Putamen (tissue), 1 donor: ENCODE data around the gene CACNA1D.

Experiments used
- DNase-seq: peaks from one replicate; pipeline ENCODE4 v3.0.0-alpha.2; 2016; ENCODE audit warnings: low spot score

The CACNA1D gene

DNA sequence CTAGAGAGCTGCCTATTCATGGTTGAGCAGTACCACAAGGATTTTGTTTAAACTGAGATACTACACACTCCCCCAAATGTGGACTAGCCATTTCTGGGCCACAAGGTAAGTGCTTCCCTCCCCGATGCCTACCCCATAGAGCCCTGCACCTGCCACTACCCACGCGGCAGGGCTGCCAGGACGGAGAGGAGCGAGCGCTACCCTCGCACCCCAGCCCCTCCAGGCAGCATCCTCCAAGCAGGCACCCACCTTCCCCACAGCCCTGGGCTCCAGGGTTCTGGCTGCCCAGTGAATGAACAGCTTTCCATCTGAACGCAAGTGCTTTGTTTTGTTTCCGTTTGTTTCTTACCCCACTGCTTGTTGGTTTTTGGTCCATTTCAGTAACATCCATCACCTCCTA lies 292.6 kb downstream of the CACNA1D start:
- no peak for DNase-seq

DNA sequence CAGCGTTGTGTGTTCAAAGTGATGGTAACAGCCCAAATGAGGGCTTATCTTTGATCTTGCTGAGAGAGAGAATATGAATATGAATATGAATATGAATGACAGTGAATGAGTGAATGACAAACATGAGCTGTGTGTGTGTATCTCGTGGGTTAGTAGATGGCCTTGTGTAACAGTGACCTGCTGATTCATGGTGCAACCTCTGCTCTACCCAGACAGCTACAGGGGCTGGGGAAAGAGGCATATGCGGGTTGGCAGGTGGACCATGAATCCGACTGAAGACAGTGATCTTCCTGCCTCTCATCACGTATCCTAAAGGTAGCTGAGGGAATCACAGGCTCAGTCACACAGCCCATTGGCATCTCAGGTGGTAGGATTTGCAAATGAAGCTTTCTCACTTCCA lies 293.6 kb downstream of the CACNA1D start:
- DNase-seq = no peak

DNA sequence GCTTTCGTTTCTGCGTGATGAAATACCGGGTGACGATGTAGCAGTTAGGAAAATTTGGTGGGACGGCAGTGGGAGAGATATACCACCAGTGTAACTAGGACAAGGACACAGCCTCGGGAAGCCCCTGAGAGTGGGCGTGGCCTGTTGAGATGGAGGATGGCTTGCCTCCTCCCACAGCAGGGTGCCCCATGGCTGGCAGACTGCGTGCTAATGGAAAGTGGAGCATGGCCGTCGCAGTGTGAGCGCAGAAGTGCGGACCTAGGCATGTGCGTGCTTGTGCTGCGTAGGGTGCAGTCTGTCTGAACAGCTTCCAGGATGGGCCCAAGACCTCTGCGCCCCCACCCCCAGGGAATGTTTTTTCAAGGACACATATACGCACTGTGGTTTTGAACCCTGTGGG lies 295.0 kb downstream of the CACNA1D start:
- no peak for DNase-seq

DNA sequence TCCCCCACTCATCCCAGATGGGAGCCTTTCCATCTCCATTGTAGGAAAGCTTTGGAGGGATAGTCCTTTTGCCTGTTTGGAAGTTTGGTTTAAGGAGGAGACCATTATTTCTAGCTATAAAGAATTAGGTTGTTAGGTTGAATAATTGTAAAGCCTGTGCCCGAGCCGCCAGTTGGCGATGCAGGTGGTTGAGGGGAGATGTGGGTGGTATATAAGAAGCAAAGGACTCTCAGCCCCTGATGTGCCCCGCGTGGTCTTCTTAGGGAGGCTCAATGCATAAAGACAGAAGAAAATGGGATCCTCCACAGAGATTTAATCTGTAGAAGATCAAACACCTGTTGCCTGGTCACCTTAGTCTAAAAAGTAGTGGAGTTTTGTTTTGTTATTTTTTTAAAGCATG lies 296.1 kb downstream of the CACNA1D start:
- no peak for DNase-seq

DNA sequence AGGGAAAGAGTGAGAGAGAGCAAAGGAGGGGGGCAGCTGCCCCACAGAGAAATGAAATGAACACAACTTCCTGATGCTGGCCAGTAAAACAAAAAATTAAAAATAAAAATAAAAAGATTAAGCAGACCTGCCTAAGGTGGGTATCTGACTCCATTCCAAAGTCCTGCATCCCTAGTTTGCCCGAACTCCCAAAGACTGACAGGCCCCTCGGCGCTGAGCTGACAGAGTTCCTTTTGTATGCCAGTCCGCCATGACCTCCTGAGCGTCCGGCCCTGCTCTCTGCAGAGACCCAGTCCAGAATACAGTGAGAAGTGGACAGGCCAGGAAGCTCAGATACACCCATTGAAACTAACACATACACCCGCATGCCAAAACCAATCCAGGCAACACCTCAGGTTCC lies 296.9 kb downstream of the CACNA1D start:
- DNase-seq = no peak

DNA sequence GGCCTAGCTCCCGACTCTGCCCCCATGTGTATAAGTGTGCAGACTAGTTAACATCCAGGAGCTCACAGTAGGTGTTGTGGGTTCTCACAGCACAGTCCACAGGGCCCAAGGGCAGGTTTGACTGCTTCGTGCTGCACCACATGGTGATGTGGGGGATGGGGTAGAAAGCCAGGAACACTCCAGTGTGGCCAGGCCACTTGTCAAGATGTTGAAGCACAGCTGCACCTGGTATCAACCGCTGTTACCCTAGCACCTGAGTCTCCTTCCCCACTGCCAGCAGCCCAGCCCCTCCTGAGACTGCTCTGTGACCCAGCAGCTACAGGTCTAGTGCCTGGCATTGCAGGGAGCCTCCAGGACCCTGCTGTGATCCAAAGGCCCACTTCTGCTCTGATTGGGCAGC lies 298.5 kb downstream of the CACNA1D start:
- DNase-seq = no peak

DNA sequence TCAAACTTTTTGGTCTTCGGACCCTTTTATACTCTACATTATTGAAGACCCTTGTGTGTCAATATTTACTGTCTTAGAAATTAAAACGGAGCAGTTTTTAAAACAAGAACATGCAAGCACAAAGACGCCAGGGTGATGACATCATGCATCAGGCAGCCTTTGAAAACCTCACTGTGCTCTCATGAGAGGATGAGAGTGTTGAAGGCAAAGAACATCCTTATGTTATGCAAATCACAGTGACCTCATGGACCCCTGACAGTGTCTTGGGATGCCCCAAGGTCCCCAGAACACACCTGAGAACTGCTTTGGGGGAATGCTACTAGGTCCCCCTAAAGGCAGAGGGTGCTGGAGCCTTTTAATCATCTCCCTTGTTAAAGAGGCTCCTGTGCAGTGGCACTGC lies 300.2 kb downstream of the CACNA1D start:
- DNase-seq = no peak

DNA sequence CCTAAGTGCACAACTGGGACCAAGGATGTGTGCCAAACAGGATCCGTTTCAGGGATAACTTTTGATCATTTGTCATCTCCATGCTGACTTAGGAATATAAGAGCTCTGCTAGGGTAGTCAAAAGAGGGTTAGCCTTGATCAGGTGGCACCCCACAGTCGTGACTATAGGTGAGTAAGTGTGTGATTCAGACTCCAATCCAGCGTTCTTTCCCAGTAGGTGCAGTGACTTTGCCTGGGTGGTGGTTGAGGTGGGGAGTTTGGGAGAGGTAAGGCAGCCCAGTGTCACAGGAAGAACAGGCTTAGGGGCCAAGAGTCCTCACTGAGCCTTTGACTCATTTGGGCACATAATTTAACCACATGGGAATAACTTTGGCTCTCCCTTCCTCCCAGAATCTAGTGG lies 300.8 kb downstream of the CACNA1D start:
- no peak for DNase-seq

DNA sequence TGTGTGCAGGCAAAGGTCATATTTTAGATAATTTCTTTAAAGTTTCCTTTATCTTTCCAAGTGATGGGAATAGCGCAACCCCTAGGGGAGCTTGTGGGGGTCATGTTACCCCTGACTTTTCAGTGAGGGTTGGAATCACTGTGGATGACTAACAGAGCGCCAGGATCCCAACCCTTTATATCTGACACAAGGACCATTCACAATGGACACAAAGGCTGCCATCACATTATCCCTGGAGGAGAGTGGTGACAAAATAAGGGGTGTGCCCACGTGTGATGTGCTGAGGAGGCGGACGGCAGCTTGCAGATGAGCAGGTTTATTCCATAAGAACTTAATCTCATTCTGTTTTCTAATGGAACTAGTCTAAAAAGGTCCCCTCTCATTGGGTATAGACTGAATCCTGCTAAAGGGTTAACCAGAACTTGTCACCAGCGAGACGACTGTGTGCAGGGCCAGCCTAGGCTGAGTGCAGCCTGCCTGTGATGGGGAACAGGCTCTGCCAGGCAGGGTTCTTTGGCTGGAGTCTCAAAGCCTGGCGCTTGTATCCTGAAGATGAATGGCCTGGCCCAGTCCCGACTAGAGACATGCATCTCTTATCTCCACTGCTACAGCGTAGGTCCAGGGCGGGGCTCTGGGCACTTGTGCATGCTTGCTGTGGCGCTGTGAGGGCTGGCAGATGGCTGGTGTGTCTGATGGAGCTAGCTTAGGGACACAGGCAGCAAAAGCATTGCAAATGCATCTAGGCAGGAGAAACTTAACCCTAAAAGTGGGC lies 301.6 kb downstream of the CACNA1D start:
- DNase-seq = no peak

DNA sequence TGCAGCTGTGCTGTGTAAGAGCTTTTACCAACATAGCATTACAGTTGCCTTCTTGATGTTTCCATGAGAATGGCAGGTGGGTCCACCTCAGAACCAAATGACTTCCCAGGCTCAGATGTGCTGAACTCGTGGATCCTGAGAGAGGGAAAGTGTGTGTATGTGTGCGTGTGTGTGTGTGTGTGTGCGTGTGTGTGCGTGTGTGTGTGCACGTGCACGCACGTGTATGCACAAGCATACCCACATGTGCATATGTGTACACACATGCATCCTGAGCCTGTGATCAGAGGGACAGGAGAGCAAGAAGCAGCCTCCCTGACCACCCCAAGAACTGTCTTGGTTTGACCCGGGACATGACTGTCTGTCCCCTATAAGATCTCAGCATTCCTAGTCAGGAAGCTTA lies 303.7 kb downstream of the CACNA1D start:
- DNase-seq = no peak

DNA sequence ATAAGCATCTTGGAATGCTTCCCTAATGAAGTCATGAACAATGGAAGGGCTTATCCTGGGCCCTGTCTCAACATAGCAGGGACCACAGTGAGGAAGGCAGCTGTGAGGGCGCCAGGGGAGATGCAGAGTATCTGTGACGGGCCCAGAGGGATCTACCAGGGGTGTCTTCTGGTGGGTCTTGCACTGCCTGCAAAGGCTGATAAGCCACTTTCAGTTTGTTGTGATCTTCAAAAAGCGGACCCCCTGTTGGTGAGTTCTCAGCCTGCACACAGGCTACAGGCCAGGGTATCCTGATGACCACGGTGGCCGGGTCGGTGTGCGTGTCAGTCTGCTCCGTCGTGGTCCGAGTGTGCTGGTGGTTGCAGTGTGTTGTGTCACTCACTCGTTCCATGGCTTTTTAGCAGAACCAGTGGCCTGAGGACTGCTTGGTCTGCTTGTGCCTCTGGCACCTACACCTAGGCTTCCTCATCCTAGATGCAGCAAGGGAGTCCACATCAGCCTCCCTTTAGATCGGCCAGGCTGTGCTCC lies 305.0 kb downstream of the CACNA1D start:
- DNase-seq = no peak

DNA sequence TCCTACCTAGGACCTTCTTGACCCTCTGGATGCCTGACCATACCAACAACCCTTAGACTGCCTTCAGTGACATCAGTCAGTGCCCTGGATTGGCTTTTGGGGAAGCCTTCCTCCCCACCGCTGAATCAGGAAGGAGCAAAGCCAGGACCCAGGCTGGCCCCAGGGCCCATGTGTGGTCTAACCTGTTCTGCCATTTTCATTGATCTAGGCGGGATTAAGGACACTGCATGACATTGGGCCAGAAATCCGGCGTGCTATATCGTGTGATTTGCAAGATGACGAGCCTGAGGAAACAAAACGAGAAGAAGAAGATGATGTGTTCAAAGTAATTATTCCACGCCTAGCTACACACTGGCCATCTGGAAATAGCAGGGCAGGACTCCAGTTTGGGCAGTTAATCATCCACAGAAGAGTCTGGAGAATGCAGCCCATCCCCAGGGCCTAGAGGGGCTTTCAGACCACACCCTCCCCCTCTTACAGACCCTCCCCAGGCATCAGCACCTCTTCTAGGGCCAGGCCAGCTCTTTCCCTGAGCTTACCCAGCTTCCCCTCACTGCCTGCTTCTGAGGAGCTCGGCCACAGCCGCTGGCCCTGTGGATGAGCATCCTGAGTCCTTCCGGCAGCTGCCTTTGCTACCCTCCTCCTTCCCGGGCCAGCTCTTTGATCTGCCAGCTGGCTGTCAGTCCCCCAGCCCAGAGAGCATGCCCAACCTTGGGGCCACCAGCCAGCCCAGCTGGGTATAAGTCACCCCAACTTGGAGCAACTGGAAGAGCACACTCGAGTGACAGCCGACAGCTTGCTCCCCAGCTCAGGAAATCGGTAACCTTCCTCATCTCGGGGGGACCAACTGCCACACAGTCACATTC lies 305.9 kb downstream of the CACNA1D start:
- DNase-seq = no peak

DNA sequence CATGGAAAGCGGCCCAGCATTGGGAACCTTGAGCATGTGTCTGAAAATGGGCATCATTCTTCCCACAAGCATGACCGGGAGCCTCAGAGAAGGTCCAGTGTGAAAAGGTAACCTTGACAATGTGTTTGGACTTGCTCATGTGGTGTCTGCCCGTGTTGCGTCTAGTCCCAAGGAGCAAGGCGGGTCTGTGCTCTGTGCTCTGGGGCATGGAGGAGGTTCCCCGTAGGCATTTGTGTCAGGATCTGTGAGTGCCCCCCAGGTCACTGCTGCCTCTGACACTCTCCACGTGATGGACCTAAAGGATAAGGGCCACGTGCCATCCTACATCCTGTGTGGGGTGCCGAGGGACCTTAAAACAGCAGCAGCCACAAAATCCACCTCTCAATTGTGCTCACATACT lies 306.9 kb downstream of the CACNA1D start:
- DNase-seq = no peak

DNA sequence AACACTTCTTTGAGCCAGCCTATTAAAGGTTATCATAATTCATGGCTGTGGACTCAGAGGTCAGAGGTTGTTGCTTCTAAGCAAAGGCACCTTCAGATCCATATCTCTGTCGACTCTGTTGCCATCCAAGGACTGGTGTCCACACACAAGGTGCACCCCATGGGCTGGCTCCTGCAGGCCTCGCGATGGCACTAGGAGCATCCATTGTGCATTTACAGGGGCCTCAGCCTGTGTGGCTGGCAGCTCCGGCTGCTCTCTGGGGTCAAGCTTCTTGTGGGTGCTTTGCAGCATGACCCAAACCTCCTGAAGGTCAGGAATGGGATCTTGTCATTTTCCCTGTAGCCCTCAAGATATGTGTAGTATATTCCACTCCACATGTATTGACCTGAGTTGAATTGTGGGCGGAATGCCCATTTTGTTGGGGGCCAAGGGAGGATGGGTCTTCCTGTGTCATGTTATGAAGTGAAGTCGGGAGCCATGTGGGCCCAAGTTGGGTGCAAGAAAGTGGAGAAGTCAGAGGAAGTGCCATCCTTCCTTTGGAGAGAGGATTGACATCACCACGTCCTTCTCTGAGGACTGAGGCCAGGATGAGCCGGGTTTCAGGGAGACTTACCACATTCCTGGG lies 308.0 kb downstream of the CACNA1D start:
- no peak for DNase-seq

DNA sequence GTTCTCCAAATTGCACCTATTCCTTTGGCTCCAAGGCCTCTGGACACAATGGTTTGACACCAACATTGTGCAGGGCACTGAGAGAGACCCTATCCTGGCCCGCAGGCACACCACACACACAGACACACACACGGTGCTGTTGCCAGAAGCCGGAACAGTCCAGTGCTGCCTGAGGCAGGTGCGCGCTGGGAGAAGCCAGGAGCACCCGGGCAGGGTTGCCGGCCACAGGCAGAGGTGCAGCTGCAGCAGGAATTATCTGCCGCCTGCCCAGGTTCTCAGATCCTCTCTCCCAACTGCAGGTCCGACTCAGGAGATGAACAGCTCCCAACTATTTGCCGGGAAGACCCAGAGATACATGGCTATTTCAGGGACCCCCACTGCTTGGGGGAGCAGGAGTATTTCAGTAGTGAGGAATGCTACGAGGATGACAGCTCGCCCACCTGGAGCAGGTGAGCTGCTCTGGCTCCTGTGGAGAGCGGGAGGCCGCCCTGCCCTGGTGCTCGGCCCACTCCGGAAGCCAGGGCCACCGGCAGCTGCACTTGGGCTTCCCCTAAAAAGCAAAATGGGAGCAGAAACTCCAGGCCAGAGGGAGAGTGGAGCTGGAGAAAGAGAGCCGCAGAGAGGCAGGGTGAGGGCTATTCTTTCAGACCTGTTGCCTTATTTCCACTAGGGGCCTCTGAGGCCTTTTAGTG lies 308.9 kb downstream of the CACNA1D start:
- no peak for DNase-seq

DNA sequence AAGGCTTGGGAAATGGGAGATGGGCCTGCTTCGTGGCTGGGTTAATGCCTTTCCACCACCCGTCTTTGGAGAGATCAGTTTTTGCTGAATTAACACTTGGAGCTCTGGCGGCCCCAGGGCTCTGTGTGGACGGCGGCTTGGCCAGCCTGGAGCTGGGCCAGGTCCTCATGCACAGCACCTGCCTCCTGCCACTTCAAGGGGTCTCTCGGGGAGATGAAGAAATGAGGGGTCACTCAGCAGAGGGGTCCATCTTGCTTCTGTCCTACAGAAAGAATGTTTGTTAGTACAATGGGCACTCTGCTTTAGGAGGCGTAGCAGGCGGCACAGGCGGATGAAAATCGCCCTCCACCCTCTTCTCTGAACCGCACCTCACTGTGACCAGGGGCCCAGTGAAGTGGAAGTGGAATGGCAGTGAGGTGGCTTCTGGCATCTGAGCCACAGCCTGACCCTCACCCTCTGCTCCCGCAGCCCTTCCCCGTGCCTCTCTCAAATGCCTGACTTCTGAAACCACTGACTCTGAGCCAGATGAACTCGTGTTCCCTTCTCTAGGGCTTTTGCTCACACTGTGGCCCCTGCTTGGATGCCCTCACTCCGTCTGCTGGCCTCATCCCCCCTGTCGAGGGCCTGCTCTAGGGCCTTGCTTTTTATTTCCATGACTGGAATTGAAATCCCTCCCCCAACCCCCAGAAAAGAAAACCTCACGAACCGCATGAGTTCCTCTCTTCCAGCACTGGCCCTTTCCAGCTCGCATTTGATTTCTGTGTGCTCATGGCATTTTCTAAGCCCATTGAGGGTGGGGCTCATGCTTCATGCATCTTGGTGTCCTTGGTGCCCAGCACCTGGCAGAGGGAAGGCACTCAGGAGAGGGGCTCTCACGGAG lies 309.6 kb downstream of the CACNA1D start:
- no peak for DNase-seq

DNA sequence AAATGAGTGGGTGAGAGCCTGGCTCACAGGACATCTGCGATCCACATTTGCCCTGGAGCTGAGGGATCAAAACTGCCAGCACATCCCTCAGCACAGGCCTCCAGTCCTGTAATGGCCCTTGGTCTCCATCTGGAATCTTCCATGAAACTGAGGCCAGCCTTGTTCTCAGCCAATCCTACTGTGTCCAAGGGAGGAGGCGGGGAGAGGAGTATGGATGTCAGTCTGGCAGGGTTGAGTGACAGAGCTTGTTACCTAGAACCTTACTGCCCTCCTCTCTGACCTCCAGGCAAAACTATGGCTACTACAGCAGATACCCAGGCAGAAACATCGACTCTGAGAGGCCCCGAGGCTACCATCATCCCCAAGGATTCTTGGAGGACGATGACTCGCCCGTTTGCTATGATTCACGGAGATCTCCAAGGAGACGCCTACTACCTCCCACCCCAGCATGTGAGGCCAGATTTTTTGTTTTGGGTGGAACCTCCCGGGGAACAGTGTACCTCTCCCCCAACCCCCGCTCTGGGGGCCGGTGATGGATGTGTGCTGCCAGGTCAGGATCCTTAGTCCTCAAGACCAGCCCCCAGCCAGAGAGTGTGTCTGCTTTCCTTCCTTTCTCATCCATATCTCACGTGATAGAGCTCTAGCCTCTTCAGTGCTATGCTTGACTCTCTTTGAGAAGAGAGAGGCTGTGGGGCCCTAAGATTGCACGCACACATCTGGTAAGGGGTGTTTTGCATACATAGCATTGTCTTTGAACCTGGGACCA lies 310.5 kb downstream of the CACNA1D start:
- DNase-seq = no peak

DNA sequence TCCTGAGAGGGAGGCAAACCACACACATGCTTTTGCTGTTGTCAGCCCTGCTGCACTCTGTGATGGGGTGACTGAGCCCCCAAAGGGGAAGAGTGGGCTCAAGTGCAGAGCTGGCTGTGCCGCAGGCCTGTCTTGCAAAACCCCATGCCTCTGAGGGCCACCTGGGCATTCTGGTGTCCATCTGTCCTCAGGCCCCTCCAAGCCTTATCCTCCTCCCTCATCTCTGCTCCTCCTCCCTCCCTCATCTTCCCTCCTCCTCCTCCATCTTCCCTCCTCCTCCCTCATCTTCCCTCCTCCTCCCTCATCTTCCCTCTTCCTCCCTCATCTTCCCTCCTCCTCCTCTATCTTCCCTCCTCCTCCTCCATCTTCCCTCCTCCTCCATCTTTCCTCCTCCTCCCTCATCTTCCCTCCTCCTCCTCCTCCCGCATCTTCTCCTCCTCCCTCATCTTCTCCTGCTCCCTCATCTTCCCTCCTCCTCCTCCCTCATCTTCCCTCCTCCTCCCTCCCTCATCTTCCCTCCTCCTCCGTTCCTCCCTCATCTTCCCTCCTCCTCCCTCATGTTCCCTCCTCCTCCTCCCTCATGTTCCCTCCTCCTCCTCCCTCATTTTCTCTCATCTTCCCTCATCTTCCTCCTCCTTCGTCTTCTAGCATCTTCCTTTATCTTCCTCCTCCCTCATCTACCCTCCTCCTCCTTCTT lies 311.2 kb downstream of the CACNA1D start:
- no peak for DNase-seq

DNA sequence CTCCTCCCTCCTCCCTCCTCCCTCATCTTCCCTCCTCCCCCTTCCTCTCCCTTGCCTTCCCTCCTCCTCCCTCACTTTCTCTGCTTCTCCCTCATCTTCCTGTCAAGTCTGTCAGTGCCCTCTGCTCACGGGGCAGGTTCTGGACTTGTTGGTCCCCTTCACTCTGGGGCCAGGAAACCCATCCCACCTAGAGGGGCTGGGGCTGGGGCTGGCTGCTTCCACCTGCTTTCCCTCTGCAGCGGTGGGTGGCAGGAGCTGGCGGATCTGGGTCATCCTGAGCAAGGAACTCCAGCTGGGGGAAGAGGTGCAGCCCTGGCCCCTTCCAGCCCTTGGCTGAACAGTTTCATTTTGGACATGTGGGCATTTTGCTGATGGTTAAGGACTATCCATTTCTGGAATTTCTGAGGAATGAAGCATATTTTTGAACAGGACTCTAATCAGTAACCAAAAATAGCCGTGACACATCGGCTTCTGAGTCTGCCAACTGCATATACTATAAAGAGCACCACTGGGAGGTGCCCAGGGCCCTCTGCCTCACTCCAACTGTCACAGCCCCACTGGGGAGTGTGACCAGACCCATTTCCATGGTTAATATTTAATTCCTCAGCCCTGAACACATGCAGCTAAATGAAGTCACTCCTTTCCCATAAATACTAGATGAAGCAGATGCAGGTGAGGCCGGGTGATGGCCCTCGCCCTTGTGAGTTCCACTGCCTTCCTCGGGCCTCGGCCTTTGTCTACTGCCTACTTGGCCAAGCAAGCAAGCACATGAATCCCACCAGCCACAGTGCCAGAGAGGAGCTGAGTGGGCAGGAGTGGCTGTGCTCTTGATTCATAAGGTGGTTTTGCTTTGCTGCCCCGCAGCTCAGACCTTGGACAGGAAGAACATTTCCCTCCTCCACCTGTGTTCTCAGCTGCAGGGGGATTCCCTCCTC lies 312.0 kb downstream of the CACNA1D start:
- no peak for DNase-seq
